GM20000 (cell line): ENCODE results near the gene KCP.

ENCODE experiments used
- DNase-seq: peaks from one replicate; pipeline ENCODE4 v3.0.0; 2012; ENCODE audit warnings: low spot score
- CTCF ChIP-seq: IDR thresholded peaks from 2 replicates; pipeline ENCODE4 v1.5.1; 2012; ENCODE audit warnings: mild to moderate bottlenecking, control low read depth; ENCODE audit errors: extremely low read depth, missing control alignments

KCP gene

DNA sequence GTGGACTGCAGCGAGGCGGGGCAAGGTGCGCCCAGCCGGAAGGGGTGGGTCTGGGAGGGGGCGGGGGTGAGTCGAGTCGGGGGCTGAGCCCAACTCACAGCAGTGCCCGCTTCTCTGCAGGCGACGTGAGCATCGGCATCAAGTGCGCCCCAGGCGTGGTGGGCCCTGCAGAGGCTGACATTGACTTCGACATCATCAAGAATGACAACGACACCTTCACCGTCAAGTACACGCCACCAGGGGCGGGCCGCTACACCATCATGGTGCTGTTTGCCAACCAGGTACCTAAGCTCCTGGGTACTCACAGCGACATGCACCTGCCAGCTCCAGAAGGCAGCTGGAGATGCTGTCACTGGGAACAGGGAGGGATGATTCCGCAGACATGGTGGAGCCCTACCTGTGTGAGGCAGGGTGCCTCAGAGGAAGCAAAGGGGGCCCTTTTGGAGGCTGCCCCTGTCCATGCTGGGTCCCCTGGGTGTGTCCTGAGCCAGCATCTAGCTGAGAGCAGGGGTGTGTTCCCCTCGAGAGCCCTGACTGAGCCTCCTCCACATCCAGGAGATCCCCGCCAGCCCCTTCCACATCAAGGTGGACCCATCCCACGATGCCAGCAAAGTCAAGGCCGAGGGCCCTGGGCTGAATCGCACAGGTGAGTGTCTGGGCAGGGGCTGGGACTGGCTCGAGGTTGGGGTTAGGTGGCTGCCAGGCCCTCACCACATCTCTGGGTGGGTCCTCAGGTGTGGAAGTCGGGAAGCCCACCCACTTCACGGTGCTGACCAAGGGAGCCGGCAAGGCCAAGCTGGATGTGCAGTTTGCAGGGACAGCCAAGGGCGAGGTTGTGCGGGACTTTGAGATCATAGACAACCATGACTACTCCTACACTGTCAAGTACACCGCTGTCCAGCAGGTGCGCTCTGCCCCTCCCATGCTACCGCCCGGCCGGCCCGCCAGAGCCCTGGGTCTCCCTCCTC lies 67.6 kb downstream of the KCP start:
- no peak for DNase-seq
- TF ChIP-seq CTCF, result no peak

DNA sequence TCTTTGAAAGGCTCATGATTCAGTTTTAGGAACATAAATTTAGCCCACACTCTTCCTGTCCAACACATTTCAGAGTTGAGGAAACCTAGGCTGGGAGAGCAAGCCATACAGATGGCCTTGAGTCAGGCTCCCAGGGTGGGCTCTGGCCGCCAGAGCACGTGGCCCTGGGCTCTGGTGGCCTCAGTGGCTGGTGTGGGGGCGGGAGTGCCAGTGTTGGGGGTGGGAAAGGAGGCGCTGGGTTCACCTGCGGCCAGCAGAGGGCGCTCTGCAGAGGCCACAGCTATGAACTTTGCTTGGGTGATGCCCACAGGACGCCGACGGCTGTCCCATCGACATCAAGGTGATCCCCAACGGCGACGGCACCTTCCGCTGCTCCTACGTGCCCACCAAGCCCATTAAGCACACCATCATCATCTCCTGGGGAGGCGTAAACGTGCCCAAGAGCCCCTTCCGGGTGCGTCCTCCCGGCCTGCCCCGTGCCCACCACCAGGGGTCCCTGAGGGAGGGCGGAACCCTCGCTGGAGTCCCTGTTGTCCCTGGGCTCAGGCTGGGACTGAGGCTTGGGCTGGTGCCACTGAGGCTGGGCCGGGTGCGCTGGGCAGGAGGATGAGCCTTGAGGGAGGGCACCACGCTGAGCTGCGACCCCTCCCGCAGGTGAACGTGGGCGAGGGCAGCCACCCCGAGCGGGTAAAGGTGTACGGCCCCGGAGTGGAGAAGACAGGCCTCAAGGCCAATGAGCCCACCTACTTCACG lies 68.4 kb downstream of the KCP start:
- DNase-seq, result peak; percentile 89

DNA sequence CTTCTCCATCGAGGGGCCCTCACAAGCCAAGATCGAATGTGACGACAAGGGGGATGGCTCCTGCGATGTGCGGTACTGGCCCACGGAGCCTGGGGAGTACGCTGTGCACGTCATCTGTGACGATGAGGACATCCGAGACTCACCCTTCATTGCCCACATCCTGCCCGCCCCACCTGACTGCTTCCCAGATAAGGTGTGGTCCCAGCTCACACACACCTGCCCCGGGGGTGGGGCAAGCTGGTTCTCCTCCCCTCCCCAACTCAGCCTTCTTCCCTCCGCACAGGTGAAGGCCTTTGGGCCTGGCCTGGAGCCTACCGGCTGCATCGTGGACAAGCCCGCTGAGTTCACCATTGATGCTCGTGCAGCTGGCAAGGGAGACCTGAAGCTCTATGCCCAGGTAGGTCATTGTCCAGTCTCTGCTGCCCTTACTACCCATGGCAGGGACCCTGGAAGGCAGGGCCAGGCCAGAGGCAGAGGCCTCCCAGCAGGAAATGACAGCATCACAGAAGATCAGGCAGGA lies 69.3 kb downstream of the KCP start:
- no peak for DNase-seq
- no peak for TF ChIP-seq CTCF

More for the DNA sequence above, 68.4 kb downstream of the KCP start:
- TF ChIP-seq CTCF, result no peak

- DNase-seq, result no peak
- no peak for TF ChIP-seq CTCF
These were observed 70.0 kb downstream of the KCP start for GRCh38 chr7:128840326-128841170.

GRCh38 chr7:128839751-128840177 lies 70.7 kb downstream of the KCP start:
- DNase-seq, result no peak
- TF ChIP-seq CTCF, result no peak

GRCh38 chr7:128838981-128839731 lies 71.4 kb downstream of the KCP start:
- no peak for DNase-seq
- TF ChIP-seq CTCF, result no peak
